HL-60 (cell line): ENCODE measurements around the gene TTC27.

ENCODE experiments used
- DNase-seq, 2 experiments: peaks; one replicate each; pipeline ENCODE4 v3.0.0-alpha.2; 2010 to 2020; ENCODE audit warnings: low read depth in 1 of 2, low spot score in 1 of 2
- H3K27ac ChIP-seq: fragments of 250-450 bp; sonication (Bioruptor Pico); replicated peaks from 2 replicates; pipeline ENCODE4 v1.5.1; 2020; ENCODE audit warnings: mild to moderate bottlenecking, moderate library complexity
- H3K27me3 ChIP-seq: fragments of 250-450 bp; sonication (Bioruptor Pico); 2 replicates; pipeline ENCODE4 v1.5.1; 2021; ENCODE audit warnings: mild to moderate bottlenecking, moderate library complexity; ENCODE audit not compliant: insufficient read depth, poor library complexity, severe bottlenecking
- H3K4me3 ChIP-seq: replicated peaks from 2 replicates; pipeline ENCODE4 v1.5.1; 2011; ENCODE audit warnings: mild to moderate bottlenecking, control low read depth, low read length; ENCODE audit not compliant: insufficient read depth
- GABPA ChIP-seq: IDR thresholded peaks from 2 replicates; pipeline ENCODE4 v1.6.1; 2012; ENCODE audit warnings: low read depth
- POLR2AphosphoS5 ChIP-seq: IDR thresholded peaks from 2 replicates; pipeline ENCODE4 v1.6.1; 2012; ENCODE audit warnings: low read depth
- SPI1 ChIP-seq: IDR thresholded peaks from 2 replicates; pipeline ENCODE4 v1.6.1; 2012; ENCODE audit warnings: low read depth, mild to moderate bottlenecking, borderline replicate concordance
- TF ChIP-seq, protein P1 (sequence below): IDR thresholded peaks from one replicate; pipeline ENCODE4 v1.5.1; 2011; ENCODE audit warnings: low read length, control low read depth, inconsistent platforms; ENCODE audit not compliant: insufficient read depth
- TF ChIP-seq, protein P2 (sequence below): IDR thresholded peaks from 2 replicates; pipeline ENCODE4 v1.6.1; 2012; ENCODE audit warnings: low read depth; ENCODE audit not compliant: insufficient replicate concordance

The TTC27 gene

DNA sequence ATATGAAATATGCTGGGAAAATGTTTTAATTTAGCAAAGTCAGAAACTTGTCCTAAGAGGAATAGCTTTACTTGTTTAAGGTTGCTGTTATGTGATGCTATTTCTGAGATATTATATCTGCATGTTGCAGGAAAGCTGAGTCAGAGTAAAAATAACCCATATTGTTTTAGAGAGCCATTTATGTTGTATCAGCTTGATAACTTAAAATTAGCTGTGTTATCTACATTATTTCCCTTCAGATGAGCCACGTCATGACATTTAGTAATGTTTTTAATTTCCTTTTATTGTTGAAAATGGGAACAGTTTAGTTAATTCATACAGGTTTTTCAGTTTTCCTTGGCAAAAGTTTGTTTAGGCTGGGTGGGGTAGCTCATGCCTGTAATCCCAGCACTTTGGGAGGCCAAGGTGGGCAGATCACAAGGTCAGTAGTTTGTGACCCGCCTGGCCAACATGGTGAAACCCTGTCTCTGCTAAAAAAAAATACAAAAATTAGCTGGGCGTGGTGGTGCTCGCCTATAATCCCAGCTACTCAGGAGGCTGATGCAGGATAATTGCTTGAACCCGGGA is 55.8 kb downstream of the TTC27 start:
- no peak for DNase-seq
- Histone ChIP-seq H3K4me3 (no peak overlapping the region), H3K27ac (no peak overlapping the region), H3K27me3 (no peaks in the 10 kb centered on the region)
- no peak for TF ChIP-seq POLR2AphosphoS5
- no peak for TF ChIP-seq GABPA
- TF ChIP-seq, protein P1, sequence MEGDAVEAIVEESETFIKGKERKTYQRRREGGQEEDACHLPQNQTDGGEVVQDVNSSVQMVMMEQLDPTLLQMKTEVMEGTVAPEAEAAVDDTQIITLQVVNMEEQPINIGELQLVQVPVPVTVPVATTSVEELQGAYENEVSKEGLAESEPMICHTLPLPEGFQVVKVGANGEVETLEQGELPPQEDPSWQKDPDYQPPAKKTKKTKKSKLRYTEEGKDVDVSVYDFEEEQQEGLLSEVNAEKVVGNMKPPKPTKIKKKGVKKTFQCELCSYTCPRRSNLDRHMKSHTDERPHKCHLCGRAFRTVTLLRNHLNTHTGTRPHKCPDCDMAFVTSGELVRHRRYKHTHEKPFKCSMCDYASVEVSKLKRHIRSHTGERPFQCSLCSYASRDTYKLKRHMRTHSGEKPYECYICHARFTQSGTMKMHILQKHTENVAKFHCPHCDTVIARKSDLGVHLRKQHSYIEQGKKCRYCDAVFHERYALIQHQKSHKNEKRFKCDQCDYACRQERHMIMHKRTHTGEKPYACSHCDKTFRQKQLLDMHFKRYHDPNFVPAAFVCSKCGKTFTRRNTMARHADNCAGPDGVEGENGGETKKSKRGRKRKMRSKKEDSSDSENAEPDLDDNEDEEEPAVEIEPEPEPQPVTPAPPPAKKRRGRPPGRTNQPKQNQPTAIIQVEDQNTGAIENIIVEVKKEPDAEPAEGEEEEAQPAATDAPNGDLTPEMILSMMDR = no peak
- no peak for TF ChIP-seq SPI1
- TF ChIP-seq, protein P2, sequence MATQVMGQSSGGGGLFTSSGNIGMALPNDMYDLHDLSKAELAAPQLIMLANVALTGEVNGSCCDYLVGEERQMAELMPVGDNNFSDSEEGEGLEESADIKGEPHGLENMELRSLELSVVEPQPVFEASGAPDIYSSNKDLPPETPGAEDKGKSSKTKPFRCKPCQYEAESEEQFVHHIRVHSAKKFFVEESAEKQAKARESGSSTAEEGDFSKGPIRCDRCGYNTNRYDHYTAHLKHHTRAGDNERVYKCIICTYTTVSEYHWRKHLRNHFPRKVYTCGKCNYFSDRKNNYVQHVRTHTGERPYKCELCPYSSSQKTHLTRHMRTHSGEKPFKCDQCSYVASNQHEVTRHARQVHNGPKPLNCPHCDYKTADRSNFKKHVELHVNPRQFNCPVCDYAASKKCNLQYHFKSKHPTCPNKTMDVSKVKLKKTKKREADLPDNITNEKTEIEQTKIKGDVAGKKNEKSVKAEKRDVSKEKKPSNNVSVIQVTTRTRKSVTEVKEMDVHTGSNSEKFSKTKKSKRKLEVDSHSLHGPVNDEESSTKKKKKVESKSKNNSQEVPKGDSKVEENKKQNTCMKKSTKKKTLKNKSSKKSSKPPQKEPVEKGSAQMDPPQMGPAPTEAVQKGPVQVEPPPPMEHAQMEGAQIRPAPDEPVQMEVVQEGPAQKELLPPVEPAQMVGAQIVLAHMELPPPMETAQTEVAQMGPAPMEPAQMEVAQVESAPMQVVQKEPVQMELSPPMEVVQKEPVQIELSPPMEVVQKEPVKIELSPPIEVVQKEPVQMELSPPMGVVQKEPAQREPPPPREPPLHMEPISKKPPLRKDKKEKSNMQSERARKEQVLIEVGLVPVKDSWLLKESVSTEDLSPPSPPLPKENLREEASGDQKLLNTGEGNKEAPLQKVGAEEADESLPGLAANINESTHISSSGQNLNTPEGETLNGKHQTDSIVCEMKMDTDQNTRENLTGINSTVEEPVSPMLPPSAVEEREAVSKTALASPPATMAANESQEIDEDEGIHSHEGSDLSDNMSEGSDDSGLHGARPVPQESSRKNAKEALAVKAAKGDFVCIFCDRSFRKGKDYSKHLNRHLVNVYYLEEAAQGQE = no peak

DNA sequence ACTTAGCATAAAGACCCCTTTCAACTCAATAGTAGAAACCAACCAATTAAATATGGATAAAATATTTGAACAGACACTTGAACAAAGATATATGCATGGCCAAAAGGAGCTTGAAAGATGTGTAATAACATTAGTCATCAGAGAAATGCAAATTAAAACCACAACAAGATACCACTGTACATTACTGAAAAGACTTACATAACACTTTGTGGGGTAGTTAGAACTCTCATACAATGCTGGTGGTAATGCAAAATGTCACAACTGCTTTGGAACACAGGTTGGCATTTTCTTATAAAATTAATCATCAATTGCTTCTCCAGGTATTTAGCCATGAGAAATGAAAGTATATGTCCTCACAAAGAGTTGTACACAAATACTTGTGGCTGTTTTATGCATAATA is 60.7 kb downstream of the TTC27 start:
- no peak for TF ChIP-seq GABPA
- no peak for TF ChIP-seq SPI1
- no peak for TF ChIP-seq POLR2AphosphoS5
- TF ChIP-seq, protein P1 = no peak
- TF ChIP-seq, protein P2 = no peak
- peak in 1 of 2 experiments; percentile 24 for DNase-seq

DNA sequence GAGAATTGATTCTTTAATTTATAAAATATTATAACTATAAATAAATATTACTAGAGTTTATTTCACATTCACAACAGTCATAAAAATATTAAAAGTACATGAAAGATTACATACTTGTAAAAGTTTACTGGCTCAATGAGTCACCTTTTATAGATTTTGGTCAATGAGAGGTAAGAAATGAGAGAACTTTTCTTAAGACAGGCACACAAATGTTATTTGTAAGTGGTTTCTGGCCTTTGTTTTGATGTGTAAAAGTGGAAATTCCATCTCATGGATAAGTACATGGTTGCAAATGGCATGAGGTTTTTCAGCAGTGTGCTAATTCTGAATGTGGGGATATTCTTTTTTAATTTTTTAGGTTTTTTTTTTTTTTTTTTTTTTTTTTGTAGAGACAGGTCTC is 63.8 kb downstream of the TTC27 start:
- Histone ChIP-seq H3K4me3 (no peak overlapping the region), H3K27ac (no peak overlapping the region), H3K27me3 (no peaks in the 10 kb centered on the region)
- TF ChIP-seq, protein P1 = no peak
- no peak for TF ChIP-seq POLR2AphosphoS5
- no peak for TF ChIP-seq SPI1
- TF ChIP-seq, protein P2 = no peak
- no peak for TF ChIP-seq GABPA
- DNase-seq = no peak

More for the DNA sequence above, 60.7 kb downstream of the TTC27 start:
- no peak overlapping the region for H3K4me3 ChIP-seq
- no peak overlapping the region for H3K27ac ChIP-seq
- H3K27me3 ChIP-seq = no peaks in the 10 kb centered on the region
